Islet of Langerhans (tissue), 1 donor: ENCODE data around the gene DGKH.
"Not testable (repeated sequence)": the region's sequence is repeated elsewhere in the genome, so short reads cannot be mapped to it uniquely, and the experiment has no call there.

ENCODE experiments used
- FAIRE-seq: peaks from one replicate; lab custom pipeline; 2011; peaks lifted over from hg19 to GRCh38; lab: Jason Lieb, UNC

Gene DGKH

DNA sequence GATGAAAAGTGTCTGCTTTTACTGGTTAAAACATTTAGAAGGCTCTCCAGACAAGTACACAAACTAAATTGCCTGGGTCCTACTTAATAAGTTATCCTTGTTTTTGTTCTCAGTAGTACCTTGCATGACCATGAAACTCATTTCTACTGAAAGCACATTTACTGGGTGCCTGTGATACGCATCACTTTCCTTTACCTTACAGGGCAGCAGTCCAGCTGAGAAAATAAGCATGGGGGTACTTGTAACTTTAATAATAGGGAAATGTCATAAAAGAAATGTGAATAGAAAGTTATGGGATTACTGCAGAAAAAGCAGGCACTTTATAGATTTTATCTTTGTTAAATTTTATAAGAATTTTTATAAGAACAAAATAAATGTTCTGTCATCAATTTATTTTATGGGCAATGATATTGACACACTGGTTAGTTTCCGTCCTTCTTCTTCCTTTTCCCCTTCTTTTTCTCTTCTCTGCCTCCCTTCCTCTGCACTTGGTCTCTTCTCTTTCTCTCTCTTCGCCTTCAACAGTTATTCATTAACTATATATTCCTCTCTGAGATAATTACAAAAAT lies 116.2 kb downstream of the DGKH start:
- no peak for FAIRE-seq

DNA sequence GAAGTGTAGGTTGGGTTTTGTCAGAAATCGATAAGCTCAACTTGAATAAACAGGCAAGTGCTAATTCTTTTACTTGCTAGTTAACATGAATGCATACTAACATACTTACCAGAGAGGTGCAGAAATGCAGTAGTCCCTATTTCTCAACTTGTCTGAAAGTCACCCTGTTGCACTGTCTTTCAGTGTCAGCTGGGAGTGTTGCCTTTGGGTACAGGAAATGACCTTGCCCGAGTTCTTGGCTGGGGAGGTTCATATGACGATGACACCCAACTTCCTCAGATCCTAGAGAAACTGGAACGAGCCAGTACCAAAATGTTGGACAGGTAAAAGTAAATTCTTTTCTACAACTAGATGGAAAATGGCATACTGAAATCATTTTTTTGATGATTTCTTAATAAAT lies 120.0 kb downstream of the DGKH start:
- no peak for FAIRE-seq

DNA sequence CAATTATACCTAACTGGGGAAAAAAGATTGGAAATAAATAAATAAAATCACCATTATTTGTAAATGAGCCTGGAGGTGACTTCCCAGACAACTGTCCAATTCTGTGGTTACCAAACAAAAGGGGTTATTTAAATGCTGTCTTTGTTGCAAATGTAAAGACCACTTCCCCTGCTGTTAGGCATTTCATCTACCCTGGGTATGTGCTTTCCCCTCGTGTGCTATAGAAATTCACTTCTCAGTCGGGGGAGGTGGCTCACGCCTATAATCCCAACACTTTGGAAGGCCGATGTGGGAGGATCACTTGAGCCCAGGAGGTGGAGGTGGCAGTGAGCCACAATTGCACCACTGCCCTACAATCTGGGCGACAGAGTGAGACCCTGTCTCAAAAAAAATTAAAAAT lies 121.6 kb downstream of the DGKH start:
- no peak for FAIRE-seq

DNA sequence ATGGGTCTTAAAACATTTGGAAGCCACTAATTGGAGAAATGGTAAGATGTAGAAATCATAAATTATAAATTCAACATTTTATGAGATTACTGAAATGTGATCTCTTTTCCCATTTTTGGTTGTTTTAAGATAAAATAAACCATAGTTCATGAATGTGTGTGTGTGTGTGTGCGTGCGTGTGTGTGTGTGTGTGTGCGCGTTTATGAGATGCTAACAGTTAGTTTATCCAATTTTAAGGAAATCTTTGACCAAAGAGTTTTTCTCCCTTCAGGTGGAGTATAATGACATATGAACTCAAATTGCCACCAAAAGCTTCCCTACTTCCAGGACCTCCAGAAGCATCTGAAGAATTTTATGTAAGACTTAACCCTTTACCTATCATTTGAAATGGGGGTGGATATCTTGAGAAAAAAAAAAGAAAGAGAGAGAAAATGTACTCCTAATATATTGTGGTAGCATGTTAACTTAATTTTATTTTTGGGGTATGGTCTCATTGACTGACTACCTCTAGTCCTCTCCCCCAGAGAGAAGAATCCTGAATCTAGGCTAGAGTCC lies 125.4 kb downstream of the DGKH start:
- no peak for FAIRE-seq

DNA sequence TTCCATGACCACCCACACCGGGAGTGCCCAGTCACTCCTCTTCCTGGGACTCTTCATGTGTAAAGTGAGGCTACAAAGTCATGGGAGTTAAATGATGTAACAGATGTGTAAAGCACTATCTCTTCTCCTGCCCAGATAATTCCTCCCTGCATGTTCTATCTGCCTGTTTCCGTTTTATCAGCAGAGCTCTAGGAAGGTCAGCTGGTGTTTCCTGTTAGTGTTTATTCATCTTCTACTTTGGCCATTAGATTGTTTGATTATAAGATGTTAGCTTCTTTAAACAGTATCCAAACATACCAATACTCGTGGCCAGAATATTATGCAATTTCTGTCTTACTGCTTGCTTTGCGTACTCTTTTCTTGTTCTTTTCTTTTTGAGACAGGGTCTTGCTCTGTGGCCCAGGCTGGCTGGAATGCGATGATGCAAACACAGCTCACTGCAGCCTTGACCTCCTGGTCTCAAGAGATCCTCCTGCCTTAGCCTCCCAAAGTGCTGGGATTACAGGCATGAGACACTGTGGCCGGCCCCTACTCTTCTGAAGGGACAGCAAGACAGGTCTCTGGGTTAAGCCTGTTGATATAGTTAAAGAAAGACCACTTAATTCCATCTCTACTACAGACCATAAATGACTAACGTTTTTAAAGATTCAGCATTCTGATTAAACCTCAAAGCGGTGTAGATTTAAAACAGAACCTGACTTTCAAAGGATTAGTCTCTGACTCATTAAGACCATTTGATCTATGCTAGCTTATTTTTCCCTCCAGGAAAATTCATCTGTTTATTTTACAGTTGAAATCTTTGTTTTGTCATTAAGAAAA lies 126.1 kb downstream of the DGKH start:
- no peak for FAIRE-seq

DNA sequence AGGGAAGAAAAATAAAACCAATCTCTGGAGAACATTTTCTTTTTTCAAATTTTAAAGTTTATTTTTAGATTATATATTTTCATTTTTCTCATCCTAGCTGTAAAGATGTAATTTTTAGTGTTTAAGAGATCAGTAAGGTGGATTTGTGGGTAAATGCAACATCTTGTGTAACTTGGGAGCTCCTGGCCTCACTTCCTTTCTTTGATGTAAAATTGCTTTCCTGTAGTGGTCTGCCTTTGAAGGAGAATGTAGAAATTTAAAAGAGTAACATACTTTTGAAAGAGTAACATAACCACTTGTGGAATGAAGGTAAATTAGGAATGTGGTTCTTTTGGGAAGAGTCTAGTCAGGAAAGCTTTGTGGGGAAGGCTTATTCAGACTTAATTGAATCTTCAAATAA lies 127.8 kb downstream of the DGKH start:
- FAIRE-seq: no peak

DNA sequence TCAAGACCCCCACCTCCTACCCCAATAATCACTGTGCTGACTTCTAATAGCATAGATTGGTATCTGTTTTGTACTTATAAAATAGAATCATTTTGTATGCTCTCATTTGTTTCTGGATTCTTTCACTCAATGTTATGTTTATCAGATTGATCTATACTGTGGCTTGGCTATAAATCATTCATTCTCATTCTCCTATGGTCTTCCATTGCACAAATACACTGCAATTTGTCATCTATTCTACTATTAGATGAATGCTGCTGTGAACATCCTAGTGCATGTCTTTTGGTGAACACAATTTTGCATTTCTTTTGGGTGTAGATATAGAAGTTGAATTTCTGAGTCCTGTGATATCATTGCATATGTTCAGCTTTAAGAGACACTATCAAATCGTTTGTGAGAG lies 128.7 kb downstream of the DGKH start:
- FAIRE-seq: no peak

DNA sequence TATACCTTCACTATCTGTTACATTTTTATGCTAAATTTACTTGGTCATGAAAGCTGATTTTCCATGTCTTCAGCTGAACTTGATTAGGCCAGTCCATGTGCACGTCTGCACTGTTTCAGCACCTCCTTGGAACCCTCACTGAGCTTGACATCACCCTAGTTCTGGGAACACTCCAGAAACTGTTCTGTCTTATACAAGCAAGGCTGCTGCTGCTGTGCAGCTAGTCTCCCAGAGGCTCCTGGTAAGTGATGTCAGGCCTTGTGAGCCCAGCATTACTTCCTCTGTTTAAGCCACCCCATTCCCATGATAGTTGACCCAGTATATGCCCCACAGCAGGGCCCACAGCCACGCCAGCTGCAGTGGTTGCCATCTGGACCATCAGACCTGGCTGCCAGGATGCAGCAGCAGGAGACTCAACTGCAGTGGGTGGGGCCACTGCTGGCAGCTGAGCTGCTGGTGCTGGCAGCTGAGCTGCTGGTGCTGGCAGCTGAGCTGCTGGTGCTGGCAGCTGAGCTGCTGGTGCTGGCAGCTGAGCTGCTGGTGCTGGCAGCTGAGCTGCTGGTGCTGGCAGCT lies 133.0 kb downstream of the DGKH start:
- FAIRE-seq: no peak

DNA sequence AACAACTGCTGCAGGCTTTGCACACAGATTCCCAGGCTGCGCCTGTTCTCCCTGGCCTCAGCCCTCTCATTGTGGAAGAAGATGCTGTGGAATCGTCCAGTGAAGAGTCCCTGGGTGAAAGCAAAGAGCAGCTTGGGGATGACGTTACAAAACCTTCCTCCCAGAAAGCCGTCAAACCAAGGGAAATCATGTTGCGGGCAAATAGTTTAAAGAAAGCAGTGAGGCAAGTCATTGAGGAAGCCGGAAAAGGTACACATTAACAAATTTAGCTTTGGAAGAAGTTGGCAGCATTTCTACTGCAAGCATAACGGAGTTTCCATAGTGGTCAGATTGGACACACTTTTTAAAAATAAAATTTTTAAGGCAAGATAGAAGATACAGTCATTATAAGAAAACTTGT lies 140.6 kb downstream of the DGKH start:
- no peak for FAIRE-seq

DNA sequence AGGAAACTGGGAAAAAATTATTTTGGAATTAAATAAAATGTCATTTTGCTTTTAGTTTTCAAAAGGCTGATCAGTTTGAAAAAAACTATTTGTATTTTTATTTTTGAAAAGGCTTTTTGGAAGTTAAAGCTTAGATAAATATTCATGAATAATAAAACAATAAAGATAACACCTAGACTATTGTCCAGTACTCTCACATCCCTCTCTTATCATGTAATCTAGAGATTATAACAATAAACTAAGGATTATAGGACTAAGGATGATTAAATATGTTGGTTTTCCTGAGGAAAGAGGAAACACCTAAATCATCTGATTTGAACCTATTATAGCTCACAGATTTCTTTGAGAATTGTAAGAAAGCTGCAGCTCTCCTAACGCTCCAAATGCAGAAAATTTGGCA lies 142.1 kb downstream of the DGKH start:
- FAIRE-seq: no peak

DNA sequence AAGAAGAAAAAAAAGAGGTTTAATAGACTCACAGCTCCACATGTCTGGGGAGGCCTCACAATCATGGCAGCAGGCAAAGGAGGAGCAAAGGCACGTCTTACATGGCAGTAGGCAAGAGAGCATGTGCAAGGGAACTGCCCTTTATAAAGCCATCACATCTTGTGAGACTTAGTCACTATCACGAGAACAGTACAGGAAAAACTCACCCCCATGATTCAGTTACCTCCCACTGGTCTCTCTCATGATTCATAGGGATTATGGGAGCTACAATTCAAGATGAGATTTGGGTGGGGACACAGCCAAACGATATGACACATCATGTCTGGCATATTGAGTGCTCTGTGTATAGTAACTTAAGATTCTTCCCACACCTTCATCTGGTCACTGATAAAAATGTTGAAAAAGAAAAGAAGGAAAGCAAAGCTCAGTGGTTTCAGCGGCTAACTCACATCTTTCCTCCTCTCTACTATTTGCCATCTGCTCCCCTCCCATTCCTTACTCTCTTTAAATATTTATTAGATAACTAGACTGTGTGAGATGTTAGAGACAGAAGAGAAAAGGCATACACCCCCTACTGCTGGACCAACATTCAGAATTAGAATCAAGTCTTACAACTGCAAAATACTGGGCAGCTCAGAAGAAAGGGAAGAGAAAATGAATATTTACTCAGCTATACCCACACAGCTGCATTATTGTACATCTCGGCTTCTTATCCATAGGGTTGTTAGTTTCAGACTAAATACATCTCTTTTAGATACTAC lies 163.4 kb downstream of the DGKH start:
- FAIRE-seq: no peak

DNA sequence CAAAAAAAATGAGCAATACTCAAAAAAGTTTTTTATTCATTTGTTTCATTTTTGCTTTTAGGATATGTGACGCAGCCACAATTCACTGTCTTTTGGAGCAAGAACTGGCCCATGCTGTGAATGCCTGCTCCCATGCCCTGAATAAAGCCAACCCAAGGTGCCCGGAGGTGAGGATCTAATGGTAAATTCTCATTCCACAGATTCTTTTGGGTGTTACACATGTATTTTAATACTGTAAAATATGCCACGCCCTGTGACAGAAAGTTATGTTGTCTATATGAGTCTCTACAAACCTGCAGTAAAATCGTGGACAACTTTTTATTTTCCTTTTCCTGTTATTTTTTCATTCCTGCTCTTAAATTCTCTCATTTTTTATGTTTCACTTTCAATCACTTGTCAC lies 166.0 kb downstream of the DGKH start:
- FAIRE-seq: no peak

DNA sequence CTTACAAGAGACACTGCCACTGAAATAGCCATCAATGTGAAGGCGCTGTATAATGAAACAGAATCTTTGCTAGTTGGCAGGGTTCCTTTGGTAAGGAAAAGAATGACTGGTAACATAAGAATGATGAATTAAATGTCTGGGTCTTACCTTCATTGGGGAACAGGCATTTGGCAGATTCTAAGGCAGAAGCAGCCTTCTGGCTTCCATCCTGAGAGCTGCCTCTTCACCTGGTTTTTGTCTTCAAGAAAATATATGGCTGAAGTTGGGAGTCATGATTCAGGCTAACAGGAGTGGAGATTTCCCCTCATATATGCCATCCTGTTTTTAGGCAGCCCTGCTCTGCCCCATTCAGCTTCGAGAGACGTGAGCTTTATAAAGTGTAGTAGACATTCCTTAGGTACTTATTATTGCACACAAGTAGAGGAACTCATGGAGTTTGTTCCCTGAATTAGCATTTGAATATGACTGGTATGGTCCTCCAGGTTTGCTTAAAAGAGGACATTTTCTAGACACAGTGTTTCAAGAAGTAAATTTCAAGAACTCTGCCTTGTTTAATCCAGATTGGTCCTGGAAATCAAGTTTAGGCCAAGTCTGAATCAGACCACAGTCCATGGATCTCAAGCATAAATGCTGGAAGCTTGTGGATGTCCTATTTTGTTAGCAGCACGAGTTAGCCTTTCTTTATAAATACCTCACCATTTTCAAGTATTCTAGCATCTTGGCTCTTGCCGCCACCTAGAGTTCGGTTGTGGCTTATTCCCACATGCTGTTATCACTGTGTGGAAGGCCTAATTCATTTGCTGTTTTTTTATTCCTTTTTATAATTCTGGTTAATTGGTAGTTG lies 167.4 kb downstream of the DGKH start:
- peak; percentile 56 for FAIRE-seq

DNA sequence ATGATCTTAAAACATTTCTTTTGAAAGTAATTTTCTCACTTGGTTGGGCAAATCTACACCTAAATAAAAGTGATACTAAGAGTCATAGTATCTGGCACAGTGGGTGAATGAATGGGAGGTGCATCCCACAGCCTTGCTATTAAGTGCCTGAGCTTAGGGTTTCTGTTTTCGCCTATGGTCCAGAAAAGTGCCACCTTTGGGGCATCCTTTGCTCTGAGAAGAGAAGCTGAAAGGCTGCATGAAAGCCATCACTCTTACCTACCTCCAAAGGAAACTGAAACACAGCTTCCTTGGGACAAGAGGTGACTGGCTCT lies 167.9 kb downstream of the DGKH start:
- no peak for FAIRE-seq

DNA sequence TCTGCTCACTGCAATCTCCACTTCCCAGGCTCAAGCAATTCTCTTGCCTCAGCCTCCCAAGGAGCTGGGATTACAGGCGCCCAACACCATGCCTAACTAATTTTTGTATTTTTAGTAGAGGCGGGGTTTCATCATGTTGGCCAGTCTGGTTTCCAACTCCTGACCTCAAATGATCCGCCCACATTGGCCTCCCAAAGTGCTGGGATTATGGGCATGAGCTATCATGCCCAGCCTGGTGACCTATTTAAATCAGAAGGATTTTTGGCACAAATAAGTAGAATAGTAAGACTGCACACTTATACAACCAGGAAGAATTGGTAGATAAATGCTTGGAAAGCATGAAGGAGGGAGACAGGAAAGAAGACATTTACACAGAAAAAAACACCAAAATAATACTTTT lies 170.1 kb downstream of the DGKH start:
- no peak for FAIRE-seq

DNA sequence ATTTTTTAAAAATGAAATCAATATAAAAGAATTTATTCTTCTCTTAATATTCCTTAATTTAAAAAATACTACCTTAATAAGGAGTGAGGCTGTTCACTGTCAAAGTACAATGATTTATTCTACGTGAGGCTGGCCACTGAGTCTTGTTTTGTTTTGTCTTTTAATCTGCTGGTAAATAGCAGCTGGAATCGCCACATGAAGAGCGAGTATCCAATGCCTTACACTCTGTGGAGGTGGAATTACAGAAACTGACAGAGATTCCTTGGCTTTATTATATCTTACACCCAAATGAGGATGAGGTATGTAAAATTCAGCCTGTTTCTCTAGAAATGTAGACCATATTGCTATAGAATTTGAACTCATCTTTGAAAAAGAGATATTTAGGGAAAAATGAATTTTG lies 170.6 kb downstream of the DGKH start:
- no peak for FAIRE-seq

DNA sequence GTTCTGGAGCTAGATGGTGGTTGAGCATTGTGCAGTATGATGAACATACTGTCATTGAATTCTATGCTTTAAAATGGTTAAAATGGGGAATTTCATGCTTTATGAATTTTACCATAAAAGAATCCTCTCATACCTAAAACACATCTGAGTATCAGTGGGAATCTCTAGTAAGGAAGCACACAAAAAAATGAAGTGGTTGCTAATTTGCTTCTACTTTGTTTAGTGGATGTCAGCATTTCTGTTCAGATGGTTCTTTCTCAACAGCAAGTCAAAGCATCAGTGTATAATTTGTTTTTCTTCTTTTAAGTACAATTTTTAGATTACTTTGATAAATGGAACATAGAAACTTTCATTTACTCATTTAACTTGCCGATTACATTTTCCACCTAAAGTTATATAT lies 171.4 kb downstream of the DGKH start:
- no peak for FAIRE-seq

DNA sequence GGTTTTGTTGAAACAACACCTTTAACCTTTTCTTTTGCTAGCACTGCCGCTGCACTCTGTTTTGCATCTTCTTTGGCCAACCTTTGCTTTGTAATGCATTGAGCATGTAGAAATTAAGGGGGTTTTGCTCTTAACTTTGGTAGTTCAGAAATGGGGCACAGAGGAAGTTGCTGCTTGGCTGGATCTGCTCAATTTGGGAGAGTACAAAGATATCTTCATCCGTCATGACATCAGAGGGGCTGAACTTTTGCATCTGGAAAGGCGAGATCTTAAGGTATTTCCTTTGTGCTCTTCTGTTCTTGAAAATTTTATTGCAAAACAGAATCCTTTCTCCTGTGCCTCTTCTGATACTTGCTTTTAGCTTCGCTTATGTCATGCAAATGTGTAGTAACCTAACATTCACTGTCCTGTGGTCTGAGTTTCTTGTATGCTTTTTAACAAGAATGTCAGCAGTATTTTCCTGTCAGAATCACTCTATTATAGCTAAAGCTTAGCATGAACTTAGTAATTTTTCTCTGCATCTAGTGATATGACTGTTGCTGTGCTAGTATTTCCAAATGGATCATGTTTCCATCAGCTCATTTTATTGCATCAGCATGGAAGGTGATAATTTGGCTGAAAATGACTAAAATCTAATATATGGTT lies 172.8 kb downstream of the DGKH start:
- no peak for FAIRE-seq

DNA sequence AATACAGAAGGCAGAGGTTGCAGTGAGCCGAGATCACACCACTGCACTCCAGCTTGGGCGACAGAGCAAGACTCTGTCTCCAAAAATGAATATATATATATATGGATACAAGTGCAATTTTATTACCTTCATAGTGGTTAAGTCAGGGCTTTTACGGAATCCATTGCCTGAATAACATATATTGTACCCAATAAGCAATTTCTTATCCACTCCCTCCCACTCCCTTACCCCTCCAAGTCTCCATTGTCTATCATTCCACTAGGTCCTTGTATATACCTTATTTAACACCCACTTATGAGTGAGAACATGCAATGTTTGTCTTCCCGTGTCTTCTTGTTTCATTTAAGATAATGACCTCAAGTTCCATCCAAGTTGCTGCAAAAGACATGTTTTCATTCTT lies 175.2 kb downstream of the DGKH start:
- no peak for FAIRE-seq

DNA sequence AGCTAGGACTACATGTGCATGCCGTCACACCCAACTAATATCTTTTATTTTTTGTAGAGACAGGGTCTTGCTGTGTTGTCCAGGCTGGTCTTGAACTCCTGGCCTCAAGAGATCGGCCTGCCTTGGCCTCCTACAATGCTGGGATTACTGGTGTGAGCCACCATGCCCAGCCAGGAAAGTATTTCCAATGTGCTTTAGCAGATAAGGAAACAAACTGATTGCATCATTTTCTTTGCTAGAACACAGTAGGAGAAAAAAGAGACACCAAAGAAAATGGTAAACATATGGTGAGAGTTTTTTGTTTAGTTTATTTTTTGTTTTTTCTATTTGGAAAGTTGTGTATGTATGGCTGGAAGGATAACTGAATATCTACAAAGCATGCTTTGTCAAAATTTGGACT lies 176.6 kb downstream of the DGKH start:
- FAIRE-seq: no peak

DNA sequence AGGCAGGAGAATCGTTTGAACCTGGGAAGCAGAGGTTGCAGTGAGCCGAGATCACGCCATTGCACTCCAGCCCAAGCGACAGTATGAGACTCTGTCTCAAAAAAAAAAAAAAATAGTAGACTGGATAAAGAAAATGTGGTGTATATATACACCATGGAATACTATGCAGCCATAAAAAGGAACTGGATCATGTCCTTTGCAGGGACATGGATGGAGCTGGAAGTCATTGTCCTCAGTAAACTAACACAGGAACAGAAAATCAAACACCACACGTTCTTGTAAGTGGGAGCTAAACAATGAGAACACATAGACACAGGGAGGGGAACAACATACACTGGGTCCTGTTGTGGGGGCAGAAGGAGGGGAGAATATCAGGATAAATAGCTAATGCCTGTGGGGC lies 178.3 kb downstream of the DGKH start:
- FAIRE-seq: not testable (repeated sequence)

DNA sequence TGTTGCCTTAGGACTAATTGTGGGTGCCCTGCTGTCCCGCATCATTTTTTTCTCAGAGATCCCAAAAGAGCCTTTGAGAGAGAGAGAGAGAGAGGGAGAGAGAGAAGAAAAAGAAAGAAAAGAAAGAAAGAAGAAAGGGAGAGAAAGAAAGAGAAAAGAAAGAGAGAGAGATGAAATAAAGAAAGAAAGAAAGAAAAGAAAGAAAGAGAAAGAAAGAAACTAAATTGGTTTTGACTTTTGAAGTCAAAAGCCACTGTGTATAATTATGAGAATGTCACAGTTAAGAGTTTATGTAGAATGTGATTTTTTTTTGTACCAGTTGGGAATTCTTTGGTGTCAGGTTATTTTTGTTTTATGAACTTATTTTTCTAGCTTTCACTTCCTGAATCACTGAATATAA lies 180.1 kb downstream of the DGKH start:
- no peak for FAIRE-seq
